Measurements from ENCODE around the gene COL4A3. TPM values are rescaled to one million over a fixed set of nuclear protein-coding genes. Genes with fewer than 3 reads are reported as not detected.

COL4A3 gene
- total RNA-seq, 4 donors from 2014 or later: 0.41 to 20.9 (median 5.1) TPM; not detected in 1

- no peak overlapping the region for H3K27ac ChIP-seq
- DNase-seq: no peak
- no peak overlapping the region for H3K4me3 ChIP-seq
- H3K36me3 ChIP-seq: no peaks in the 10 kb centered on the region
- in situ Hi-C loops (cut with MboI; ENCODE audit: low pct_ligation_motif_present in 1 of 4, low pct_unique_long_range_greater_than_20kb in 1 of 4, low sequenced_read_pairs in 3 of 4): loop anchor here in 2 of 4 donors (10.0 to 25.0 kb wide), 3 partner anchors 306 to 1456 kb away; no protein-coding TSS in a partner anchor
- H3K9me3 ChIP-seq: no peaks in the 10 kb centered on the region
- H3K4me1 ChIP-seq: no peaks in the 10 kb centered on the region
- no peaks in the 10 kb centered on the region for H3K27me3 ChIP-seq
- intact Hi-C loops (cut with DNase I; ENCODE audit: low total_unique reads): no loop called here
- TF ChIP-seq POLR2A (IDR thresholded peaks at IDR 0.05) (no peak), POLR2AphosphoS5 (IDR thresholded peaks at IDR 0.05) (no peak), EP300 (IDR thresholded peaks at IDR 0.05; ENCODE audit: low read depth) (no peak)
- TF ChIP-seq, protein P1, sequence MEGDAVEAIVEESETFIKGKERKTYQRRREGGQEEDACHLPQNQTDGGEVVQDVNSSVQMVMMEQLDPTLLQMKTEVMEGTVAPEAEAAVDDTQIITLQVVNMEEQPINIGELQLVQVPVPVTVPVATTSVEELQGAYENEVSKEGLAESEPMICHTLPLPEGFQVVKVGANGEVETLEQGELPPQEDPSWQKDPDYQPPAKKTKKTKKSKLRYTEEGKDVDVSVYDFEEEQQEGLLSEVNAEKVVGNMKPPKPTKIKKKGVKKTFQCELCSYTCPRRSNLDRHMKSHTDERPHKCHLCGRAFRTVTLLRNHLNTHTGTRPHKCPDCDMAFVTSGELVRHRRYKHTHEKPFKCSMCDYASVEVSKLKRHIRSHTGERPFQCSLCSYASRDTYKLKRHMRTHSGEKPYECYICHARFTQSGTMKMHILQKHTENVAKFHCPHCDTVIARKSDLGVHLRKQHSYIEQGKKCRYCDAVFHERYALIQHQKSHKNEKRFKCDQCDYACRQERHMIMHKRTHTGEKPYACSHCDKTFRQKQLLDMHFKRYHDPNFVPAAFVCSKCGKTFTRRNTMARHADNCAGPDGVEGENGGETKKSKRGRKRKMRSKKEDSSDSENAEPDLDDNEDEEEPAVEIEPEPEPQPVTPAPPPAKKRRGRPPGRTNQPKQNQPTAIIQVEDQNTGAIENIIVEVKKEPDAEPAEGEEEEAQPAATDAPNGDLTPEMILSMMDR (IDR thresholded peaks at IDR 0.05): no peak
Observed at GRCh38 chr2:227118353-227118752, 46.1 kb upstream of the COL4A3 start.

DNA sequence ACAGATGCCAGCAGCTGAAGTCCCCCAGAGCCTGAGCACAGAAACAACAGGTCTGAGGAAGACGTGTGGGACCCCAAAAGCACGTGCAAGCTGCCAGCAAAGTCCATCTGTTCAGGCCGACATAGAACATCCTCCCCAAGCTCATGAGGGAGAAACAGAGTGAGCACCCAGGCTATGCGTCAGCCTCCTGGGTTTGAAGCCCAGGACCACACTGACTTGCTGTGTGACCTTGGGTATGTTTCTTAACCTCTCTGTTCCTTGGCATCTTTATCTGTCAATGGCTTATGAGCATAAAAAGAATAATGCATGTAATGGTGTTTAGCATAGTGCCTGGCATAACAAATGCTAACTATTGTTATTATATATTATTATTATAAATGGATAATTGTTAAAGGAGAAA lies 40.7 kb upstream of the COL4A3 start:
- TF ChIP-seq POLR2AphosphoS5 (IDR thresholded peaks at IDR 0.05) (no peak), EP300 (IDR thresholded peaks at IDR 0.05; ENCODE audit: low read depth) (no peak), POLR2A (IDR thresholded peaks at IDR 0.05) (no peak)
- TF ChIP-seq, protein P1 (IDR thresholded peaks at IDR 0.05): no peak
- WGBS, 2 donors (ENCODE audit: low coverage in 1 of 2): 74 to 80% methylated on average over 1 to 4 of the region's 4 CpGs

DNA sequence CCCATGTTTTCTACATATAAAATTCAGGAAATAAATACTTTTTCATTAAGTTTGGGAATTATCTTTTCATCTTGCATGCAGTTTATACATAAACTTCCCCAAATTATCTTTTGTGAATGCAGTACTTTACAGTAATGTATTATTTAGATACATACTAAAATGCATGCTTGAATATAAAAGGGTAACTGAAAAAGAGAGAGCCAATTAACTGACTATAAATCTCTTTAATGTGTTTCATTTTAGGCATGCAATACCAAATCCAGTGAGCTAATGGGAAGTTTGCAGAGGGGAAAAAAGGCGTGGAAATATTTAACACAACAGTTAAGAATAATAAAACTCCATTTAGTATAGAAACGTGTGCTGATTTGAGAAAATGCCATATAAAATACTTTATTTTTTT lies 39.6 kb upstream of the COL4A3 start:
- Histone ChIP-seq H3K4me1 (no peaks in the 10 kb centered on the region), H3K36me3 (no peaks in the 10 kb centered on the region), H3K27ac (no peak overlapping the region), H3K27me3 (no peaks in the 10 kb centered on the region), H3K4me3 (no peak overlapping the region), H3K9me3 (no peaks in the 10 kb centered on the region)
- in situ Hi-C loops (cut with MboI; ENCODE audit: low pct_ligation_motif_present in 1 of 4, low pct_unique_long_range_greater_than_20kb in 1 of 4, low sequenced_read_pairs in 3 of 4): loop anchor here in 2 of 4 donors (25.0 kb wide), 3 partner anchors 313 to 1463 kb away; no protein-coding TSS in a partner anchor
- intact Hi-C loops (cut with DNase I; ENCODE audit: low total_unique reads): no loop called here
- DNase-seq: no peak
- TF ChIP-seq, protein P1 (IDR thresholded peaks at IDR 0.05): no peak
- no peak for TF ChIP-seq POLR2A (IDR thresholded peaks at IDR 0.05)
- no peak for TF ChIP-seq EP300 (IDR thresholded peaks at IDR 0.05; ENCODE audit: low read depth)
- no peak for TF ChIP-seq POLR2AphosphoS5 (IDR thresholded peaks at IDR 0.05)
- 45 to 46% methylated on average over 2 of the region's 2 CpGs for WGBS, 2 donors (ENCODE audit: low coverage in 1 of 2)

More for the DNA sequence above, 40.7 kb upstream of the COL4A3 start:
- Histone ChIP-seq H3K9me3 (no peaks in the 10 kb centered on the region), H3K4me1 (no peaks in the 10 kb centered on the region), H3K27ac (no peak overlapping the region), H3K4me3 (no peak overlapping the region), H3K36me3 (no peaks in the 10 kb centered on the region), H3K27me3 (no peaks in the 10 kb centered on the region)
- DNase-seq: no peak
- intact Hi-C loops (cut with DNase I; ENCODE audit: low total_unique reads): no loop called here
- in situ Hi-C loops (cut with MboI; ENCODE audit: low pct_ligation_motif_present in 1 of 4, low pct_unique_long_range_greater_than_20kb in 1 of 4, low sequenced_read_pairs in 3 of 4): loop anchor here in 2 of 4 donors (25.0 kb wide), 2 partner anchors 311 to 1461 kb away; no protein-coding TSS in a partner anchor

DNA sequence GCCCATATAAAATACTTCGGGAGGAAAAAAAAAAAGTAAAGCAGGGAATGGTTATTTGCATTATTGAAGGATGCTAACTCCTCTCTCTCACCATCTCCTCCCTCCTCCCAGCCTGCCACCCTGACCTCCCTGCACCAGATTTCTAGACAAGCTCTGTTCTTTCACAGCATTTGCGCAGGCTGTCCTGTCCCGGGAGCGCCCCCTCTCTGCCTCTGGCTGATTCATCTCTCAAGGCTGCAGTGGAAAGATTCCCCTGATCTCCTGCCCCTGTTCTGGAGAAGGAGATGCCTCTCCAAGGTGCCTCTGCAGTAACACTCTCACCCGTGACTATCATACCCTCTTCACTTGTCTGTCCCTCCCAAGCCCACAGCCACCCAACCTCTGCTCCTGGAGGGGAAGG lies 38.9 kb upstream of the COL4A3 start:
- WGBS, 2 donors (ENCODE audit: low coverage in 1 of 2): 74 to 75% methylated on average over 4 to 5 of the region's 5 CpGs
- H3K36me3 ChIP-seq: no peaks in the 10 kb centered on the region
- no peak for TF ChIP-seq EP300 (IDR thresholded peaks at IDR 0.05; ENCODE audit: low read depth)
- intact Hi-C loops (cut with DNase I; ENCODE audit: low total_unique reads) (no loop called here), in situ Hi-C loops (cut with MboI; ENCODE audit: low pct_ligation_motif_present in 1 of 4, low pct_unique_long_range_greater_than_20kb in 1 of 4, low sequenced_read_pairs in 3 of 4) (loop anchor here in 1 of 4 donors (25.0 kb wide), 1 partner anchor 637 kb away; no protein-coding TSS in a partner anchor)
- no peaks in the 10 kb centered on the region for H3K27me3 ChIP-seq
- H3K4me1 ChIP-seq: no peaks in the 10 kb centered on the region
- no peak overlapping the region for H3K27ac ChIP-seq
- H3K4me3 ChIP-seq: no peak overlapping the region
- DNase-seq: no peak
- no peaks in the 10 kb centered on the region for H3K9me3 ChIP-seq

GRCh38 chr2:227127201-227127600 lies 37.2 kb upstream of the COL4A3 start:
- no peak overlapping the region for H3K4me3 ChIP-seq
- intact Hi-C loops (cut with DNase I; ENCODE audit: low total_unique reads): no loop called here
- TF ChIP-seq POLR2AphosphoS5 (IDR thresholded peaks at IDR 0.05) (no peak), EP300 (IDR thresholded peaks at IDR 0.05; ENCODE audit: low read depth) (no peak), POLR2A (IDR thresholded peaks at IDR 0.05) (no peak)
- TF ChIP-seq, protein P1 (IDR thresholded peaks at IDR 0.05): no peak
- no peaks in the 10 kb centered on the region for H3K9me3 ChIP-seq
- WGBS, 2 donors (ENCODE audit: low coverage in 1 of 2): 37 to 41% methylated on average over 6 to 8 of the region's 8 CpGs
- no peak overlapping the region for H3K27ac ChIP-seq
- no peaks in the 10 kb centered on the region for H3K27me3 ChIP-seq
- no peaks in the 10 kb centered on the region for H3K4me1 ChIP-seq
- no peak for DNase-seq
- in situ Hi-C loops (cut with MboI; ENCODE audit: low pct_ligation_motif_present in 1 of 4, low pct_unique_long_range_greater_than_20kb in 1 of 4, low sequenced_read_pairs in 3 of 4): loop anchor here in 1 of 4 donors (25.0 kb wide), 1 partner anchor 635 kb away; no protein-coding TSS in a partner anchor
- H3K36me3 ChIP-seq: no peaks in the 10 kb centered on the region
